HG03103 (cell line): ENCODE measurements around the gene ACADVL.
A peak's percentile ranks its signal among the peaks of the same experiment; 100 is the strongest.
"Not testable (repeated sequence)": the region's sequence is repeated elsewhere in the genome, so short reads cannot be mapped to it uniquely, and the experiment has no call there.

Experiments used
- ATAC-seq: cut with Tn5 transposase; IDR thresholded peaks from one replicate; pipeline ENCODE4 v1.9.1; 2021; ENCODE audit warnings: low read depth; ENCODE audit not compliant: unreplicated experiment

The ACADVL gene

GRCh38 chr17:7219812-7220592, at the start of gene ACADVL, which contains the start of gene DLG4:
Gene ACADVL (plus strand): TSS chr17:7219938. CDS start chr17:7219985, 47 bp downstream.
Gene DLG4 (minus strand): TSS chr17:7219836.
- ATAC-seq = peak; percentile 71

DNA sequence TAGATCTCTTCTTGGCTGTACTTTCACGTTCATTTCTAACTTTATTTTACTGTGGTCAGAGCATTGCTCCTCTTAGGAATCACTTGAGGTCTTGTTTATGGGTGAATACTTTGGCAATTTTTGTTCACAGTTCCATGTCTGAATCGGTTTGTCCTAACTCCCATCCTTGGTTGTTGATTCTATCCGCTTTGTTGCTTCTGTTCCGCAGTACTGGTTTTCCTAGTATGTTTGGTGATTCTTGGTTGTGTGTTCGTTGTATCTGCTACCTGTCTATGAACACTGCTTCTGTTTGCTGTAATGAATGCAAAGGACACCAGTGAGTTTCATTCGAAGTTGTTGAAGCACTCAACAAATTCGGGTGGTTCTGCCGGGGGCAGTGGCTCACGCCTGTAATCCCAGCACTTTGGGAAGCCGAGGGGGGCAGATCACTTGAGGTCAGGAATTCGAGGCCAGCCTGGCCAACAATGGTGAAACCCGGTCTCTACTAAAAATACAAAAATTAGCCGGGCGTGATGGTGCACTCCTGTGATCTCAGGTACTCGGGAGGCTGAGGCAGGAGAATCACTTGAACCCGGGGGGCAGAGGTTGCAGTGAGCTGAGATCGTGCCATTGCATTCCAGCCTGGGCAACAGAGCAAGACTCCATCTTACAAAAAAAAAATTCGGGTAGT, 47.1 kb upstream of the ACADVL start:
- ATAC-seq = not testable (repeated sequence)

DNA sequence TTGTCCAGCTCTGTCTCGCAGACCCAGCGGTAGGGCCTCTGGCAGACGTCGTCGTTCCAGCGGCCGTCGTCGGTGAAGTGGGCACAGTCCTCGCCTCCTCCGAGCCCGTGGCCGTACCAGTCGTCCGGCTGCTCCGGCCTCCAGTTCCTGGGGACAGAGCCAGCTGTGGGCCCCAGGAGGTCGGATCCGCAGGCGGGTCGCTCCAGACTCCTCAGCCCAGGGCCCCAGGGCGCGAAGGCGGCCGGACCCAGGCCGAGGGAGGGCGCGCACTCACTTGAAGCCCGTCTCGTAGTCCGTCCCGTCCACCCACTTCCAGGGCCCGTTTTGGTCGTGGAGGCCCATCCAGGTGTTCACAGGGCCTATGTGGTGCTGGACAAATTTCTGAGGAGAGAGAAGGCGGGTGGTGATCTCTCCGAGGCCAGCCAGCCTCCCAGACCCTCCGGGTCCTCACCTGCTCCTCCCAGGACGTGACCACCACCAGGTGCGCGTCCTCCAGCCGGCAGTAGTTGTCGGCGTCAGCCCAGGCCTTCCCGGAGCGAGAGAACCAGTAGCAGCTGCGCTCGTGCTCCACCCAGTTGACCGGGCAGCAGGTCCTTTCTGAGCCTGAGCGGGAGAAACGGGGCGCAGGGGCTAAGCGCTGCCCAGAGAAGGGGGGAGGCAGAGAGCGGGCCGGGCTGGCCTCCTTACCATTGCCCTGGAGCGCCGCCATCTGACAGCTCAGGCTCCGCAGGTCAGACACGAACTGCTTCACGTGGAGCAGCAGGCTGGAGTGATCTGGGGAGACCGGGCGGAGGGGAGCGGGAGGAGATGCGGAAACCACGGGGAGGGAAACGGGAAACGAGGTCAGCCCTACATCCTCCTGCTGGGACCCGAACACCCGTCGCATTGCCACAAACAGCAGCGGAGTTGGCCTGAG, 45.8 kb upstream of the ACADVL start:
- no peak for ATAC-seq

GRCh38 chr17:7174603-7175326, 45.0 kb upstream of the ACADVL start:
- no peak for ATAC-seq

DNA sequence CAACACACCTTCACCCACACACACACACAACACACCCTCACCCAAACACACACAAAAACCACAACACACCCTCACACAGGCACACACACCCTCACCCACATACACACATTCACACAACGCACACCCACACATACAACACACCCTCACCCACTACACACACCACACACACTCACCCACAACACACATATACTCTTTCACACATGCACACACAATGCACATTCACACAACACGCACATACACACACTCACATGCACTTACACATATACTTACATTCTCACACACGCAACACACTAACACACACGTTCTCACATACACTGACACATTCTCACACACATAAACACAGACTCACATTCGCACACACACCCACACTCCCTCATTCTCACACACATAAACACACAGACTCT, 44.4 kb upstream of the ACADVL start:
- no peak for ATAC-seq

DNA sequence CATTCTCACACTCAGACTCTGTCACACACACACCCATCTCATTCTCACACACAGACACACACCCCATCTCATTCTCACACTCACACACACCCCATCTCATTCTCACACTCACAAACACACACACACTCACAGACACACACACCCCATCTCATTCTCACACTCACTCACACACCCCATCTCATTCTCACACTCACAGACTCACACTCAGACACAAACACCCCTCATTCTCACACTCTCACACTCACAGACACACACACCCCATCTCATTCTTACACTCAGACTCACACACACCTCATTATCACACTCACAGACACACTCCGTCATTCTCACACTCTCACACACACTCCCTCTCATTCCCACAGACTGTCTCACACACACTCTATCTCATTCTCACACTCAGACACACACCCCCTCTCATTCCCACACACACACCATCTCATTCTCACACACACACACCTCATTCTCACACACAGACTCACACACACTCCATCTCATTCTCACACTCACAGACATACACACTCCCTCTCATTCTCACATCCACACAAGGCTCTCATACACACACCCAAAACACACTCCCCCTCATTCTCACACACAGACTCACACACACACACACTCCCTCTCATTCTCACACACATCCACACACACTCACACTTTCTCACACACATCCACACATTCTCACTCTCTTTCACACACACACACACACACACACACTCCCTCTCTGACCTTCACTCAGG, 43.5 kb upstream of the ACADVL start:
- ATAC-seq = no peak

- ATAC-seq = no peak
Observed at GRCh38 chr17:7176841-7177190, 42.9 kb upstream of the ACADVL start.

- no peak for ATAC-seq
Observed at GRCh38 chr17:7177191-7177953, 42.4 kb upstream of the ACADVL start.

- ATAC-seq = no peak
Observed at GRCh38 chr17:7177954-7178477, 41.7 kb upstream of the ACADVL start.

- ATAC-seq = no peak
Observed at GRCh38 chr17:7178973-7179316, 40.8 kb upstream of the ACADVL start.

- no peak for ATAC-seq
Observed at GRCh38 chr17:7179317-7180254, 40.2 kb upstream of the ACADVL start, which contains the start of gene ASGR1. Gene ASGR1 (minus strand): TSS chr17:7179370. CDS start chr17:7178563, 807 bp downstream.

- not testable (repeated sequence) for ATAC-seq
Observed at GRCh38 chr17:7182101-7182500, 37.6 kb upstream of the ACADVL start.

GRCh38 chr17:7183433-7184090, 36.2 kb upstream of the ACADVL start:
- ATAC-seq = no peak

GRCh38 chr17:7184091-7184488, 35.6 kb upstream of the ACADVL start:
- no peak for ATAC-seq

- ATAC-seq = no peak
Observed at GRCh38 chr17:7184647-7185046, 35.1 kb upstream of the ACADVL start.

DNA sequence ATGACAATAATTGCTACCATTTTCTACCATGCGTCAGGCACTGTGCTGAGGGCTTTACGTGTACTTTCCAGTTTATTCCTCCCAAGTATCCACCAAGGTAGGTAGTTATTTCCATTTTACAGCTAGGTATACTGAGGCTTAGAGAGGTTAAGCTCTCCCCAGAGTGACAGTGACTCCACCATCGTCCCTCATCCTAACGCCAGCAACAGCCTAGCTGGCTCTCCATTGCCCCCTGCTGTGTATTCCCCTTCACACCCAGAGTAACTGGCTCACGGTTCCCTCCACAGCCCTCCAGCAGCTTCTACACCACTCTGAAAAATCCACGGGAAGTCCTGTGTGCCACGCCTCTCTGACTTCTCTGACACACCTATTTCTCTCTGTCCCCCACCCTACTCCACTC, 33.5 kb upstream of the ACADVL start:
- no peak for ATAC-seq

DNA sequence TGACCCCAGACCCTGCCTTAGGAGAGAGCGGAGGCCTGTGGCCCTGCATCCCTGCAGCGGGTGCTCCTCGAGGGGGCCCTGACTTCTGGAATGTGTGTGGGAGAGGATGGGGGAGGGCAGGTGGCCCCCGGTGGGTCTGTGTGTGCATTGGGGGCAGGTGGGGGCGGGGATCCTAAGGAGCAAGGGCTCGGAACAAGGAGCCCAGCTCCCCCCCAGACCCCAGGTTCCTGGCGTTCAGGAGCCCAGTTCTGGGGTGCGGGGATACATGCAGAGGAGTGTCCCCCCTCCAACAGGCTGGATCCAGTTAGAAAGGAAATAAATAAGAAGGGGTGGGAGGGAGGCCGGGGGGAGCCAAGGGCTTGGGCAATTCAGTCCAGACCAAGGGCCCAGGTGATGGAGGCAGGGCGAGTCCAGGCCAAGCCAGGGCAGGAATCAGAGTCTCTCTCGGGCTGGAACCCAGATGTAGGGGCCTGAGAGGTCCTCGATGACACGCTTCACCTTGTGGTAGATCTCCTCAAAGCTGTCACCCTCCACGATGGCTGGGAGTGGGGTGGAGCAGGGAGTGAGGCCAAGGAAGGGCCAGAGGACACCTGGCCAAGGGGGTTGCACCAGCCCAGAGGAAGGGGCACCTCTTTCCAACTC, 29.3 kb upstream of the ACADVL start:
- ATAC-seq = no peak
